ENCODE data around the gene ITPR2. TPM values are rescaled to one million over a fixed set of nuclear protein-coding genes. Genes with fewer than 3 reads are reported as not detected.

The ITPR2 gene
- total RNA-seq, 1 donor from 2014 or later: 48.1 TPM

DNA sequence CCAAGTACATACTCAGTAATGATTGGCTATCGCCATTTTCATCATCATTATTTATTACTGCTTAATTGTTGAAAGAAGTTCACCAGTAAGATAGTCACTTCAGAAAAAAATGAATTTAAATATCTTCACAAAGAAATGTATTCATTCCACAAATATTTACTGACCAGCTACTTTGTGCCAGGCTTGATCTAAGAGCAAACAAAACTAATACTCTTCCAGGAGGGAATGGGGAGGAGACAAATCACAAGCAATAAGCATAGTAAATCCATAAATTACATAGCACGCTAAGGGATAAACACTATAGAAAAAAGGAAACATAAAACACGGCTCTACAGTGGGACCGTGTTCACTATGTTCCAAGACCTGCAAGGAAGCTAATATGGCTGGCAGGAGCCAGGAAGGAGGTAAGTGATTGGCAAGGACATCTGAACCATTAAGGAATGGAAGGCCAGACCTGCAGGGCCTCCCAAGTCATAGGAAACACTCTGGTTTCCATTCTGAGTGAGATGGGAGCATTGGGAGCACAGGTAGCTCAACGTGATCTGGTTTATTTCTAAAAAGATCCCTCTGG, 27.5 kb downstream of the ITPR2 start:
- DNase-seq (ENCODE audit: extremely low spot score in 2 of 2): no peak

DNA sequence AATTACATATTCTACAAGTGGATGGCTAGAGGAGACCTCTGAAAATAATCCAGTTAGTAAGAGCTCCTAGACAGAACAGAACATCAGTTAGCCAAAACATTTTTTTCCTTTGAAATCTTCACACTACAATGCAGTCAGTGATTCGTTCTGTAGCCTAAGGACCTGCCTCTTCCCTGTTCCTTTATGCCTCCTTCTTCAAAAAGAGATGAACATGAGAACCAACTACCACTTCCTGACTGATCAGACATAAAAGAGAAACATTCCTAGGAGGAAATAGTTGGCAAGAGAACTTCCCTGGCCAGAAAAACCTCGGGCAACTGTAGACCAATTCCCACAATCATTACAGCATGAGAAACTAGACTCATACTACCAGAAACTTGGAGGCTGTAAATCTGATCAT, 29.4 kb downstream of the ITPR2 start:
- Histone ChIP-seq H3K4me1 (peaks cover 9% of the 10 kb centered on the region), H3K9me3 (no peaks in the 10 kb centered on the region), H3K36me3 (no peaks in the 10 kb centered on the region), H3K4me3 (no peak overlapping the region), H3K27ac (no peak overlapping the region), H3K27me3 (no peaks in the 10 kb centered on the region)
- intact Hi-C loops (cut with DNase I): no loop called here
- no peak for DNase-seq (ENCODE audit: extremely low spot score in 2 of 2)
- TF ChIP-seq POLR2AphosphoS5 (IDR thresholded peaks at IDR 0.05; ENCODE audit: insufficient read depth in 1 of 2, low read depth in 1 of 2): no peak
- TF ChIP-seq, protein P1, sequence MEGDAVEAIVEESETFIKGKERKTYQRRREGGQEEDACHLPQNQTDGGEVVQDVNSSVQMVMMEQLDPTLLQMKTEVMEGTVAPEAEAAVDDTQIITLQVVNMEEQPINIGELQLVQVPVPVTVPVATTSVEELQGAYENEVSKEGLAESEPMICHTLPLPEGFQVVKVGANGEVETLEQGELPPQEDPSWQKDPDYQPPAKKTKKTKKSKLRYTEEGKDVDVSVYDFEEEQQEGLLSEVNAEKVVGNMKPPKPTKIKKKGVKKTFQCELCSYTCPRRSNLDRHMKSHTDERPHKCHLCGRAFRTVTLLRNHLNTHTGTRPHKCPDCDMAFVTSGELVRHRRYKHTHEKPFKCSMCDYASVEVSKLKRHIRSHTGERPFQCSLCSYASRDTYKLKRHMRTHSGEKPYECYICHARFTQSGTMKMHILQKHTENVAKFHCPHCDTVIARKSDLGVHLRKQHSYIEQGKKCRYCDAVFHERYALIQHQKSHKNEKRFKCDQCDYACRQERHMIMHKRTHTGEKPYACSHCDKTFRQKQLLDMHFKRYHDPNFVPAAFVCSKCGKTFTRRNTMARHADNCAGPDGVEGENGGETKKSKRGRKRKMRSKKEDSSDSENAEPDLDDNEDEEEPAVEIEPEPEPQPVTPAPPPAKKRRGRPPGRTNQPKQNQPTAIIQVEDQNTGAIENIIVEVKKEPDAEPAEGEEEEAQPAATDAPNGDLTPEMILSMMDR (IDR thresholded peaks at IDR 0.05): no peak
- TF ChIP-seq POLR2A (IDR thresholded peaks at IDR 0.05): no peak

More for the DNA sequence above, 27.5 kb downstream of the ITPR2 start:
- intact Hi-C loops (cut with DNase I): no loop called here
- Histone ChIP-seq H3K4me3 (no peak overlapping the region), H3K27me3 (no peaks in the 10 kb centered on the region), H3K36me3 (no peaks in the 10 kb centered on the region), H3K4me1 (peaks cover 9% of the 10 kb centered on the region), H3K27ac (no peak overlapping the region), H3K9me3 (no peaks in the 10 kb centered on the region)
- TF ChIP-seq POLR2AphosphoS5 (IDR thresholded peaks at IDR 0.05; ENCODE audit: insufficient read depth in 1 of 2, low read depth in 1 of 2) (no peak), POLR2A (IDR thresholded peaks at IDR 0.05) (no peak)
- TF ChIP-seq, protein P1 (IDR thresholded peaks at IDR 0.05): no peak

DNA sequence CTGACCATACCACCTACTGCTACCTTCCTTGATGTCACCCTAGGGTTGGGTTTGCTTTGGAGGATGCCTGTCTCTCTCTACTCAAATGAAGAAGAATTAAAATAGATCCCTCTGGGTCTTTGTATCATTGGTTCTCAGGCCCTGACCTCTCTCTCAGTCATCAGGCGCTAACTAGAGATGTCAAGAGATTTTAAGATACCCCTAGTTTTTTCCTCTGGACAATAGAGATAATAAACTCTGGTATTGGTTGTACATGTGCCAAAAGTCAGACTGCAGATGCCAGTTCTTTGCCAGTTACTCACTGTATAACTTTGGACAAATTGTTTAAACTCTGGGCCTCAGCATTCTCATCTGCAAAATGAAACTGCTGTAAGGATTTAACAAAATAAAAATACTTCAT, 31.5 kb downstream of the ITPR2 start:
- intact Hi-C loops (cut with DNase I): no loop called here
- DNase-seq (ENCODE audit: extremely low spot score in 2 of 2): no peak
- TF ChIP-seq POLR2AphosphoS5 (IDR thresholded peaks at IDR 0.05; ENCODE audit: insufficient read depth in 1 of 2, low read depth in 1 of 2) (no peak), POLR2A (IDR thresholded peaks at IDR 0.05) (no peak)
- TF ChIP-seq, protein P1 (IDR thresholded peaks at IDR 0.05): no peak
- H3K9me3 ChIP-seq: no peaks in the 10 kb centered on the region
- peaks cover 18% of the 10 kb centered on the region for H3K4me1 ChIP-seq
- H3K4me3 ChIP-seq: no peak overlapping the region
- no peaks in the 10 kb centered on the region for H3K27me3 ChIP-seq
- H3K36me3 ChIP-seq: no peaks in the 10 kb centered on the region
- H3K27ac ChIP-seq: no peak overlapping the region

DNA sequence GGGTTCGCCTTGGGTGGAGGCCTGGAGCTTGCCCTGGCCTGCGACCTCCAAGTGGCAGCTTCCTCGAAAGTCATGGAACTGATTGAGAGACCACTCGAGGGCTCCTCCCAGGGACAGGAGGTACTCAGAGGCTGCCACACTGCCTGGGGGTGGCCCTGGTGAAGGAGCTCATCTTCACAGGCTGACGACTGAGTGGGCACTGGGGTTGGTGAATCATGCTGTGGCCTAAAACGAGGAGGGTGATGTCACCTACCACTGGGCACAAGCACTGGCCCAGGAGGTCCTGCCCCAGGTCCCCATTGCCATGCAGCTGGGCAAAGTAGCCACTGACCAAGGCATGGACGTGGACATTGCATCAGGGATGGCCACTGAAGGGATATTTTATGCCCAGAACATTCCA, 32.1 kb downstream of the ITPR2 start:
- intact Hi-C loops (cut with DNase I): no loop called here
- no peak for DNase-seq (ENCODE audit: extremely low spot score in 2 of 2)

DNA sequence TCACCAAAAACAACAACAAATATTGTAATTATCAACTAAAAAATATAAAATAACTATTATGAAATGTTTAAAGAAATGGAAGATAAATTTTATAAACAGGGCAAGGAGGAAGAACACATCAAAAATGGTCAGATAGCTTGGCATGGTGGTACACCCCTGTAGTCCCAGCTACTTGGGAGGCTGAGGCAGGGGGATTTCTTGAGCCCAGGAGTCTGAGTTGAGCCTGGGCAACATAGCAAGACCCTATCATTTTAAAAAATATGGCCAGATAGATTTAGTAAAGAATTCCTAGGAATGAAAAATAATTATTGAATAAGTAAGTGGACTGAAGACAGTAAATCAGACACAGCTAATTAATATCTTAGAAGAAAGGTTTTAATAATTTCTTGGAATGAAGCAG, 32.6 kb downstream of the ITPR2 start:
- Histone ChIP-seq H3K27me3 (no peaks in the 10 kb centered on the region), H3K27ac (no peak overlapping the region), H3K4me1 (peaks cover 18% of the 10 kb centered on the region), H3K4me3 (no peak overlapping the region), H3K9me3 (no peaks in the 10 kb centered on the region), H3K36me3 (no peaks in the 10 kb centered on the region)
- no peak for DNase-seq (ENCODE audit: extremely low spot score in 2 of 2)
- TF ChIP-seq POLR2A (IDR thresholded peaks at IDR 0.05): no peak
- TF ChIP-seq, protein P1 (IDR thresholded peaks at IDR 0.05): no peak
- TF ChIP-seq POLR2AphosphoS5 (IDR thresholded peaks at IDR 0.05; ENCODE audit: insufficient read depth in 1 of 2, low read depth in 1 of 2): no peak
- intact Hi-C loops (cut with DNase I): no loop called here

More for the DNA sequence above, 32.1 kb downstream of the ITPR2 start:
- Histone ChIP-seq H3K4me3 (no peak overlapping the region), H3K9me3 (no peaks in the 10 kb centered on the region), H3K27ac (no peak overlapping the region), H3K36me3 (no peaks in the 10 kb centered on the region), H3K4me1 (peaks cover 18% of the 10 kb centered on the region), H3K27me3 (no peaks in the 10 kb centered on the region)
- TF ChIP-seq, protein P1 (IDR thresholded peaks at IDR 0.05): no peak
- TF ChIP-seq POLR2A (IDR thresholded peaks at IDR 0.05) (no peak), POLR2AphosphoS5 (IDR thresholded peaks at IDR 0.05; ENCODE audit: insufficient read depth in 1 of 2, low read depth in 1 of 2) (no peak)
